ENCODE measurements around the gene SLC6A19.
A peak's percentile ranks its signal among the peaks of the same experiment; 100 is the strongest.

SLC6A19 gene

DNA sequence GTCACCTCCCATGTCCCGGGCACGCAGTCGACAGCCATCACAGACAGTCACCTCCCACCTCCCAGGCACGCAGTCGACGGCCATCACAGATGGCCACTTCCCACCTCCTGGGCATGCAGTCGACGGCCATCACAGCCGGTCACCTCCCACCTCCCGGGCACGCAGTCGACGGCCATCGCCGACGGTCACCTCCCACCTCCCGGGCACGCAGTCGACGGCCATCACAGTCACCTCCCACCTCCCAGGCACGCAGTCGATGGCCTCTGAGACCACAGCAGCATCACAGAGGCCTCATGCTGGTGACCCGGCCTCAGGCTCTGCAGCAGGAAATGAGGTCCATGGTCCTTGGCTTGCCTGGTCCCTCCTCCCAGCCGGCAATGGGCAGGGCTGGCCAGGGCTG lies 5.5 kb upstream of the SLC6A19 start:
- DNase-seq (ENCODE audit: low read depth) = no peak

DNA sequence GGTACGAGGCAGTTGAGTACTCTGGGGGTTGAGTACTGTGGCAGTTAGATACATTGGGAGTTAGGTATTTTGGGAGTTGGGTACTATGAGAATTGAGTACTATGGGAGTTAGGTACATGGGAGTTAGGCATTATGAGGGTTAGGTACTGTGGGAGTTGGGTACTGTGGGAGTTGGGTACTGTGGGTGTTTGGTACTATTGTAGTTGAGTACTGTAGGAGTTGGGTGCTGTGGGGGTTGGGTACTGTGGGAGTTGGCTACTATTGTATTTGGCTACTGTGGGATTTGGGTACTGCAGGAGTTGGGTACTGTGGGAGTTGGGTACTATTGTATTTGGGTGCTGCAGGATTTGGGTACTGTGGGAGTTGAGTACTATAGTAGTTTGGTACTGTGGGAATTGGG lies 4.8 kb upstream of the SLC6A19 start:
- no peak for DNase-seq (ENCODE audit: low read depth)

DNA sequence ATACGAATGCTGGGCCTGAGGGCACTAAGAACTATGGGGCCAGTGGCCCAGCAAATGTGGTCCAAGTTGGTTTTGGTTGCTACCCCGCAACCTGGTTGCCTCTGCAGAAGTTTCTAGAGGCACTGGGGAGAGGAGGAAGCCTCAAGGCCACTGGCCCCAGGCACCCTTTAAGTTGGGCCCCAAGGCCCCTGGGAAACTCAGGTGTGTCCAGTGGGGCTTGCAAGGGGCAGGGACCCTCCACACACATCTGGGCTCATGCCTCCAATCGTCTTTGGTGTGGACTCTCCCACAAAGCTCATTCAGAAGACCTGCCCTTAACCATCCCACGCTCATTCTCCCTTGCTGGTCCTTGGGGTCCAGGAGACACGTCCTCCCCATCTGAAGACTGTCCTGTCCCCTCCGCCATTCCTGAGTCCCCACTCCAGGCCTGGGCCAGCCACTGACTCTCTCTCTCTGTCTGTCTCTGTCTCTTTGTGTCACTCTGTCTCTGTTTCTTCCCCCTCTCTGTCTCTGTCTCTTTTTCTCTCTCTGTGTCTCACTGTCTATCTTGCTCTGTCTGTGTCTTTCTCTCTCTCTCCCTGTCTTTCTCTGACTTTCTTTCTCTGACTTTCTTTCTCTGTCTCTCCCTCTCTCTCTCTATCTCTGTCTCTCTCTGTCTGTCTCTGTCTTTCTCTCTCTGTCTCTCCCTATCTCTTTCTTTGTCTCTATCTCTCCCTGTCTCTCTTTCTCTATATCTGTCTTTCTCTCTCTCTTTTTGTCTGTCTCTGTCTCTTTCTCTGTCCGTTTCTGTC lies 3.3 kb upstream of the SLC6A19 start:
- DNase-seq (ENCODE audit: low read depth) = no peak

DNA sequence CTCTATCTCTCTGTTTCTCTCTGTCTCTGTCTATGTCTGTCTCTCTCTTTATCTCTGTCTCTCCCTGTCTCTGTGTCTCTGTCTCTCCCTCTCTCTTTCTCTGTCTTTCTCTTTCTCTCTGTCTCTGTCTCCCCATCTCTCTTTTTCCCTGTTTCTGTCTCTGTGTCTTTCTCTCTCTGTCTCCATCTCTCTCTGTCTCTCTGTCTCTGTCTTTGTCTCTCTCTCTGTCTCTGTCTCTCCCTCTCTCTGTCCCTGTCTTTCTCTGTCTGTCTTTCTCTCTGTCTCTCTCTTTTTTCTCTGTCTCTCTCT lies 2.1 kb upstream of the SLC6A19 start:
- no peak for DNase-seq (ENCODE audit: low read depth)

DNA sequence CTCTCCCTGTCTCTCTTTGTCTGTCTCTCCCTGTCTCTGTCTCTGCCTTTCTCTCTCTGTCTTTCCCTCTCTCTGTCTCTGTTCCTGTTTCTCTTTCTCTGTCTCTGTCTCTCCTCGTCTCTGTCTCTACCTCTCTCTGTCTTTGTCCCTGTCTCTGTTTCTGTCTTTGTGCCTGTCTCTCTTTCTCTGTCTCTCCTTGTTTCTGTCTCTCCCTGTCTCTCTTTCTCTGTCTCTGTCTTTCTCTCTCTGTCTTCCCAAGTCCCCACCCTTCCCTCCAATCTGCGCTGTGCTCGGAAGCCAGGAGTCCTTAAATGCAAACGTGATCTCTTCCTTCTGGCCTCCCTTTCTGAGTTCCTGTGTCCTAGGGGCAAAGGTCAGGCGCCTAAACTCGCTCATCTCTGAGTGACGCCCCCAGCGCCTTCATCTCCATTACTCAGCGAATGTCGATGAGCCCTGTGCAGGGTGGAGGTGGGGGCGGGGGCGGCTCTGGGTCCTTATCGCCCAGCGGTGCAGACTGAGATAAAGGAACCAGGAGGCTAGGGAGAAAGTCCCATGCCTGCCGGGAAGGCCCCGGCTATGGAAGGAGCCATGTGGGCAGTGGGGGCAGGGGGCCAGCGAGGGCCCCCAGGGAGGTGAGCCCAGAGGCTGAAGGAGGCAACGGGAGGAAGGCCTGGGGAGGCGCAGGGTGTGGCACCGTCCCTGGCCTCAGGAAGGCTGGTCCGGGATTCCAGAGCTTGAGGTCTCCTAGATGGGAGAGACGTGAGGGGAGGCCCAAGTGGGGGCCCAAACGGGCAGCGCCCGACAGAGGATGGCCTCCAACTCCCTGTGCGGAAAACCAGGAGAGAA lies 1.5 kb upstream of the SLC6A19 start:
- DNase-seq (ENCODE audit: low read depth) = no peak

DNA sequence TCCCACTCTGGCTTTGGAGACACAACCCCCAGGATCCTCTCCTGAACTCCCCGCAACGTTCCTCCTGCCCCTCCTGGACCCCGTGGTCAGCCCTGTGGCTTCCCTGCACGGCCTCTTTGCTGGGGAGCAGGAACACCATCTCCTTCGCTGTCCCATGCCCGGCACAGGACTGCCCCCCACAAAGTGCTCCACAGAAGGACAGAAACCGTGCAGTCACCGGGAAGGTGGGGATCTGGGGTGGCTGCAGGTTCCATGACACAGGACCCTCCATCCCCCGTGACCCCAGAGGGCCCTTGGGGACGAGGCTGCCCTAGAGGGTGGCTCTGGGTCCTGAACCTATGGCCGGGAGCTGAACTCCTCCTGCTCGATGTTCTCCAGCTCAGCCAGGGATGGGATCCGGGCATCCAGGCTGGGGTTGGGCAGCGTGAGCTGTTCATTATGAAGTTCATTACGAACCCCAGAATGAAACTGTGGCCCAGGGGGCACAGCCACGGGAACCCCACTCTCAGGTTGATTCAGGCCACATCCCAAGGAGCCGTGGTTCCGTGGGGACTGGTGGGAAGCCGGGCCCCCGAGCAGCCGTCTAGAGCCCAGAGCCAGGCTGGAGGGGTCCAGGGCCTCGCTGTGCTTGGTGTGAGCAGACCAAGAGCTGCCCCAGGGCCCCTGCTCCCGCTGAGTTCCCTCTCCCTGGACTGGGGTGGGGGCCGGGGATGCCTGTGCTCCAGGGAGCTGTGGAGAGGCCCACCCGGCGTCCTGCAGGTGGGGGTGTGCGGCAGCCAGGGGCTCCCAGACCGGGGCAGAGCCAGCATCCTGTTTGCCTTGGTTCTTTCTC lies 684 bp upstream of the SLC6A19 start:
- DNase-seq (ENCODE audit: low read depth) = no peak

DNA sequence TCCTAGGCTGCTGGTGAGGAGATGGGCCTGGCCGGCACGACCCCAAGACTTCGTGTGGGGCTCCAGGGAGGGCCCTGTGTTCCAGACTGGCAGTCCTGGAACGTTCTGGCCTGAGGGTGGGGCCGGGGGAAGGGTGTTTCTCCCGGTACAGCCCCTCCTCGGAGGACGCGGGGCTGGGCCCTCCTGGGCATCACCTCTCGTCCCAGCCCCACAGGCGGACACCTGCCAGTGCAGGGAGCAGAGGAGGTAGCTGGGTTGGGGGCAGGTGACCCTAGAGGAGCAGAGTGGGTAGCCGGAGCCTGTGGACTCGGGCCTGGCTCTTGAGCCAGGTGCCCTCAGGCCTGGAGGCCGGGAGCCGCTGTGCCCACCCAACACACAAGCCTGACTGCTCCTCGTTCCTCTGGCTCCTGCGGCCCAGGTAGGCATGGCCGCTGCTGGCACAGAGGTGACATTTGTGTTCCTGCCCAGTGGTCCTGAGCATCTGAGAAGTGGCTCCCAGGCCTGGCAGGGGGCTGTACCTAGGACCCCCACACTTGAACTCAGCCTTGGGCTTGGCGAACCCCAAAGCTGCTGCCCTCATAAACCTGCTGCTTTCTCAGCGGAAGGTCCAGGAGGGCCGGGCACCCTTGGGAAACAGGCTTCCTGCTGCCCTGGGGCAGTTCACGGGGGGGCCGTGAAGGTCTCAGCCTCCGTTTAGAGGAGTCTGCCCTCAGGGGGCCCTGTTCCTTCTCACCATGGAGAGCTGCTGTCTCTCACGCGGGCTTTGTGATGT lies 817 bp downstream of the SLC6A19 start:
- DNase-seq (ENCODE audit: low read depth) = no peak

DNA sequence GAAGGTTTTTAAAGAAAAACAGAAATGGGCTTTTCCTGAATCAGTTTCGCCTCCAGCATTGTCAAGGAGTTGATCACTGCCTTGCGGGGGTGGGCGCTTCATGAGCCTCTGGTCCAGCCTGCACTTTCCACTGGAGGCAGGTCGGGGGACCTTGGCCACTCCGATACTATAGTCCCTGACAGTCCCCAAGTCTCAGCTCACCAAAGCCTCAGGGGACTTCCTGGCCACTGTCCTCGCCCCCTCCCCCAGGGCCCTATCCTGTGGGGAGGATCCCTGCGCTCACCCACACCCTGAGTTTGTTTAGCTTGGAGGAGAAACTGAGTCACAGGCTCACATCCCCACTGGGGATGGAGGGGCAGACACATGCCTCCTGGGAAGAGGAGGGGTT lies 1.4 kb downstream of the SLC6A19 start:
- no peak for DNase-seq (ENCODE audit: low read depth)

DNA sequence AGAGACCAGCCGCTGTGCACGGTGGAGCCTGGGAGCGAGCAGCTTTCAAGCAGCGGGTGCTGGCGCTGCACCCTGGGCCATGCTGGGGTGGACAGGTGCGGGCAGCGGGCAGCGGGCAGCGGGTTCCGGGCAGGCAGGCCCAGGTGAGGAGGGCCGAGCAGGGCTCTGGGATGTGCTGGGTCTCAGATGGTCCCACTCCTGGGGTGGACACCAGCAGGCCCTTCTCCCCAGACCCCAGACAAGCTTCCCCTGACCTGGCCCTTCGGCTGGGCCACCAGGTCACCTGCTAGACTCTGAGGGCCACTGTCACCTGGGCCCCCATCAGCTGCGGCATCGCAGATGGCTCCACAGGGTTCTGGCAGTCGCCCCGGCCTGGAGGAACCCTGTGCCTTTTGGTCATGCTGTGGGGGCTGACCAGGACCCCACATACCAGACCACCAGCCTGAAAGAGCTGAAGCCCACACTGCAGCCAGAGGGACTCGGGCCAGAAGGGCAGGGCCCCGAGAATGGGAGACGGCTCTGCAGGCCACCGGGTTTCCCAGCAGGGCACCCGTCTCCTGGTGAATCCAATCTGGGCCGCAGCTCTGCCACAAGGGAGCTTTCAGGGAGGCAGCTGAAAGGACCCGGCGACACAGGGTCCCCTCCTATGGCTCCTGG lies 2.0 kb downstream of the SLC6A19 start:
- DNase-seq (ENCODE audit: low read depth) = no peak

DNA sequence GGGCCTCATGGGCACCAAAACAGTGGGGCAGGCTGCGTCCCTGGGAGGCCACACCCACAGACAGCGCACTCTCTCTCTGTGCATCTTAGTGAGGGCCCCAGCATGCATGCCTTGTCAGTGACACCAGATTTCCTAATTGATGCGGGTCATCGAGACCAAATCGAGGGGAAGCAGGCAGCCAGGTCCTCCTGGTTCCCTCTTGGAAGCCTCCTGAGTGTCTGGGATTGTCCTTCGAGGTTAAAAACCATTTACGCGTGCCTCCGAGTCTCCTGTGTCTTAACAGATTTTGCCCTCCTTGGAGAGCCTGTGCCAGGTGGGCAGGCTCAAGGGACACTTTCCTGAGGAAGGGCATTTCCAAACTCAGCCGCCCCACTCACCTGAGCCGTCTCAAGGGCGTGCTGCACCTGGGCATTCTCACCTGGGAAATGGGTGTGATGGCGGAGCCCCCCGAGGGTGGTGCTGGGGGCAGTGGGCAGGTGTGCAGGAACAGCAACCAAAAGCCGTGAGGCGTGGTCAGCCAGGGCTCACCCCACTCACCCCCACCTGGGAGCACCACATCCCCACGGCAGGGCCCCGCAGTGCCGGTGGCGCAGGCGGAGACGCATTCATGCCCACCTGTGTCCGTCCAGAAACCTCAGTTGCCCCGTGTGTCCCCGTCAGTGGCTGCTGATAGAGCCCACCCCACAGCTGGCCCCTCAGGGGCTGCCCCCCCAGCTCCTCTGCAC lies 2.7 kb downstream of the SLC6A19 start:
- no peak for DNase-seq (ENCODE audit: low read depth)

DNA sequence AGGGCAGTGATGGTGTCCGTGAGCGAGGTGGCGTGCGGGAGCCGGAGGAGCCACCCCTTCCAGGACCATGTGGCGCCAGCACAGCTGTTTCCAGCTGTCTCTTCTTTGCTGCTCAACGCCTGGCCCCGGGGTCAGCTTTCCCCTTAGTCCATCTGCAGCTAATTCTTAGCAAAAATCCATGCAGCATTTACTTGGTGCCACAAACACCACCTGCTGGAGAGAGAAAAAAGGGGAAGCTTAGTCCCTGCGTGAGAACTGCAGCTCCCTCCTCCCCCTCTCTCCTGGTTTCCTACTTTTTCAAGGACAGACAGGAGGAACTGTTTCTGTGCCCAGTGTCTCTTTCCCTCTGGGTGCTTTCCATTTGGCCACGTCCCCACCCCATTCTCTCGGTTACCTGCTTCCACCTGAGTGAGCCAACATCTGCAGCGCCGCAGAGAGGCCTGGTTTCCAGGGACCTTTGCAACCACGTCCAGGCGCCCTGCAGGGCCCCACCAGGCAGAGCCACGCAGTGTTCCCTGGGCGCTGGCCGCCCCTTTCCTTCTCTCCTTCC lies 3.4 kb downstream of the SLC6A19 start:
- DNase-seq (ENCODE audit: low read depth) = peak; percentile 38

DNA sequence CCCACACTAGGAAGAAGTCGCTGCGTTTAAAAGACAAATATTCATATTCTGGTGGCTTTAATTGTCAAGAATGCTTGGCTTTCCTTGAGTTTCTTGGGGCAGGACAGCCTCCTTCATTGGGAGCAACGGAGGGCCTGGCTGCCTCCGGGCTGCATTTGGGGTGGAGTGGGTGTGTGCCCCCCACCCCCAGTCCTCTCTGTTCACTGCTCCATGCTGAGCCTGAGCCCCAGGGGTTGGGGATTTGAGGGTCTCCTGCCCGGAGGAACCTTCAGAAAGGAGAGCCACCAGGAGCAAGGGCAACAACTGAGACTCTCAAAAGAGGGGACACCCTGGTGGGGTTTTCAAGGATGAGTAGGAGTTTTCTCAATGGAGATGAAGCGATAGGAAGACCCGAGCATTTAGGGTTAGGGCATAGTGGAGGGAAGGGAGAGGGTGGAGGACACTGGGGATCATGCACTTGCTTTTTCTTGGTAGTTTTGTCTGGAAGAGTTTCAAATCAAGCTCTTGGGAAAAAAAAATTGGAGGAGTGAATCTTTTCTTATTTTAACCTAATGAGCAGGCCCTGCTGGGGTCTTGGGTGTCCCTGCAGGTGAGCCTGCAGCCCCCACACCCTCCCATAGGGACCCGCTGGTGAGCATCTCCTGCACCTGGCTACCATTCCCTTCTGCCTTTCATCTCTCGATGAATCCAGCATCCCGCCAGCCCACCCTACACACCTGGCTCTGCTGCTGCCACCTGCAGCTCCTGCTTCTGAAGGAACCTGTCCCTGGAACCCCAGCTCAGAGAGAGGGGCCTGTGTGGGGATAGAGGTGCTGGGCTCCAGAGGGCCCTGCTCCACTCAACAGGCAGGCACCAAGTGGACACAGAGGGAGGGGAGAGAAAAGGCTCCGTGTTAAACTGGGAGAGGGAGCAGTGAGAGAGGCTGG lies 4.1 kb downstream of the SLC6A19 start:
- no peak for DNase-seq (ENCODE audit: low read depth)

DNA sequence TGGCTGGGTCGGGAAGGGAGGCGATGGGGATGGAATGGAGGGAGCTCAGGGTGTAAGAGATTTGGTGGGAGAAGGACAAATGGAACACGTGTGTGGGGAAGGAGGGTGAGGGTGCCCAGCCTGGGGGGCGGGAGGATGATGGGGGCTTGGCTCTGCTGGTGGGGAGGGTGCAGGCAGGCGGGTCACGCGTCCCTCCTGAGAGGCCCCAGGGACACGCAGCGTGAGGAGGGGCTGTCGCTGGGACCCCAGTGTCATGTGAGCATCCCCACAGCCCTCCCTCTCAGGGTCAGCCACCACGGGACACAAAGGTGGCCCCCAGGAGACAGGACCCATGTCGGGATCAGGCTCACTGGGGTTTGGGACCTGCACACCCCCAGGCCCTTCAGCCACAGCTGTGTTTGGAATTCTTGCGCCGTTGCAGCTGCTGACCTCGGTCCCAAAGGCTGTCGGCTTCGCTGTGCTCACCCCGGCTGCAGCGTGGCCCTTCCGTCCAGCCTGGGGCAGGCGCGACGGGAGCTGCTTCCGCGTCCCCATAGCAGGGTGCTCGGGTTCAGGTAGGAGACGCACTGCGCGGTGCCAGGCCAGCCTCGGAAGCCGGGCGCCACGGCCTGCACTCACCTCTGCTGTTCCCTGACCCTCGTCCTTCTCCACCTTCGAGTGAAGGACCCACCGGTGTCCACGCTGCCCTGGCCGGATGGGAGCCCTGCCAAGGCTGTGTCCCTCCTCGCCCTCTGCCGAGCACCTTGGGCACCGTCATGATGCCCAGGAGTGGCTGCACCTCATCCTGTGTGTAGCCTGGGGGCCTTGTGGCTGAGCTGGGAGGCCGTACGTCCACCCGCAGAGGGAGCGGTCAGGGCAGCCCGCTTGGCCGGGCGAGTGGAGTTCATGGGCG lies 5.4 kb downstream of the SLC6A19 start:
- no peak for DNase-seq (ENCODE audit: low read depth)

DNA sequence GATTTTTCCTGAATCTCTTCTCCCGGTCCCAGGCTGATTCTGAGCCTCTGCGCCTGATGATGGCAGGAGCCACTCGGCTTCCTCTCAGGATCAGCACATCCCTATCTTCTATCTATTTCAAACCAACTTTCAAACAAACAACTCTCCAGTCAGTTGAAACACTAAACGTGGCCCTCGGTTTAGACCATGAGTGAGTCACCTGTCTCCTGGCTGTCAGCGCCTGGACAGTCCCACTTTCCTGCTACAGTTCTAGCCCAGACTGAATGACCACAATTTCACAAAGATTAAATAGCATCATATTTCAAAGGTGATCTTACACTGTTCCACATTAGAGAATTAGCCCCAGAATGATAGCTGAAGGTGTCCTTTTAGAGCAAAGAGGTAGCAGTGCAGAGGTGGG lies 6.2 kb downstream of the SLC6A19 start:
- DNase-seq (ENCODE audit: low read depth) = no peak

DNA sequence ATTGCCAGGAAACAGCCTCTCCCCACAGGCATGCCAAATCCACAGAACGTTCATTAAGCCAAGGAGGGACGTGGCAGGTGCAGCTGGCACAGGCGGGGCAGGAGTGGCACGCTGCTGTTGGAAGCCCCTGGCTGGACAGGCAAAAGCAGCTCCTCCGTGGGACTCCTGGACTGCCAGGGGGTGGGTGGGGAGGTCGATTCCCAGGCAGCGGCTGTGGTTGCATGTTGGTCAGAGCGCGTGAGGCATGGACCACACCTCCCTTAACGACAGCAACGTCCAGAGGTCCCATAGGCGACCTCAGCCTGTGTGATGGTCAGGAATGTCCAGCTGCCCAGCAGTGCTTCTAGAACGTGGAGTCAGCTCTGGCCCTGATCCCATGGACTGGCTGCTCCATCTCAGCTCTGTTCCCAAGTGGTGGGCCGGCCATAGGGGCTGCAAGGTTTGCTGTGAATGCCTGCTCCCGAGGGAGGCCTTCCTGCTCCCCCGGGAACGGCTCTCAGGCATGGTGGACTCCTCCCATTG lies 6.9 kb downstream of the SLC6A19 start:
- no peak for DNase-seq (ENCODE audit: low read depth)

DNA sequence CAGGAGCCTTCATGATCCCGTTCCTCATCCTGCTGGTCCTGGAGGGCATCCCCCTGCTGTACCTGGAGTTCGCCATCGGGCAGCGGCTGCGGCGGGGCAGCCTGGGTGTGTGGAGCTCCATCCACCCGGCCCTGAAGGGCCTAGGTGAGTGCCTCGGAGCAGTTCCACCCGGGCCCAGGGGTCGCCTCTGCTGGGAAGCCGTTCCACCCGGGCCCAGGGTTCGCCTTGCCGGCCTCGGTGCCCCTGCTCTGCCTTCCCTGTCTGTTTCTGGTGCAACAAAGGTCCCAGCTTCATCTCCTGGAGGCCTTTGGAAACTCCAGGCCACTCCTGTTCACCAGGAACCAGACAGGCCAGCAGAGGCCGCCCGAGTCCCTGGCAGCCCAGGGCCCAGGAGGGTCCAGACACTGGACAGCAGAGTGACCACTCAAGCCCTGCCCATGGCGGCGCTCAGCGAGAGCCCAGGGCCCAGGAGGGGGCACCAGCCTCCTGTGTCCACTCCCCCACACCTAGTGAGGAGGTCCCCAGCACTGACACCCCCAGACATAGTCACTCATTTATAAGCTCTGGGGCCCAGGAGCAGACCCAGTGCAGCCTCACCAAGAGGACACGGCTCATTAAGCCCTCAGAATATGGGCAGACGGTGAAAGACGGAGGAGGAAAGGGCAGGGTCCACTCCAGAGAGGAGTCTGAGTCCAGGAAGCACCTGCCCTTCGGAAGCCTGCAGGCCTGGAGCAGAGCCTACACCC lies 7.5 kb downstream of the SLC6A19 start:
- DNase-seq (ENCODE audit: low read depth) = peak; percentile 9

DNA sequence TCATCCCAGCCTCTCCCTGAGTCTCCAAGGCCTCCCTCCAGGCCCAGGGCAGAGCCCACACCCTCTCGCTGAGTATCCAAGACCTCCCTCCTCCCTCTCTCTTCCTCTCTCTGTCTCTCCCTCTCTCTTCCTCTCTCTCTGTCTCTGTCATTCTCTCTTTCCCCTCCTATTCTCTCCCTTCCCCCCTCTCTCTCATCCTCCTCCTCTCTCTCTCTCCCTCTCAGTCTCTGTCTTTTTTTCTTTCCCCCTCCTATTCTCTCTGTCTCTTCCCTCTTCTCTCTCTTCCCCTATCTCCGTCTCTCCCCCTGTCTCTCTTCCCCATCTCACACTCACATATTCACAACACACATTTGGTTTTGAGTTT lies 8.1 kb downstream of the SLC6A19 start:
- no peak for DNase-seq (ENCODE audit: low read depth)
